H9 (cell line): ENCODE results near the gene PHF20. TPM values are rescaled to one million over a fixed set of nuclear protein-coding genes. Genes with fewer than 3 reads are reported as not detected.

ENCODE experiments used
- DNase-seq: peaks from one replicate; pipeline ENCODE4 v3.0.0-alpha.2; 2017
- H2AFZ ChIP-seq: one replicate; pipeline ENCODE4 v1.6.1; 2013; ENCODE audit warnings: mild to moderate bottlenecking, low read length, control low read depth, moderate library complexity
- H2AK5ac ChIP-seq: 2 replicates; pipeline ENCODE4 v1.6.1; 2013; ENCODE audit warnings: low read length, control low read depth, mixed read lengths; ENCODE audit not compliant: insufficient read length
- H2BK120ac ChIP-seq: one replicate; pipeline ENCODE4 v1.6.1; 2013; ENCODE audit warnings: low read depth, mild to moderate bottlenecking, low read length, control low read depth, inconsistent platforms; ENCODE audit not compliant: poor library complexity, severe bottlenecking
- H2BK12ac ChIP-seq: 2 replicates; pipeline ENCODE4 v1.6.1; 2013; ENCODE audit warnings: low read length, control low read depth, mixed read lengths, low read depth; ENCODE audit not compliant: insufficient read length
- H2BK15ac ChIP-seq: 2 replicates; pipeline ENCODE4 v1.6.1; 2013; ENCODE audit warnings: low read depth, low read length, control low read depth
- H2BK20ac ChIP-seq: one replicate; pipeline ENCODE4 v1.6.1; 2013; ENCODE audit warnings: low read depth, mild to moderate bottlenecking, low read length, control low read depth, inconsistent platforms; ENCODE audit not compliant: poor library complexity, severe bottlenecking
- H2BK5ac ChIP-seq: 2 replicates; pipeline ENCODE4 v1.6.1; 2013; ENCODE audit warnings: low read length, control low read depth, mixed read lengths; ENCODE audit not compliant: insufficient read length
- H3K14ac ChIP-seq: 2 replicates; pipeline ENCODE4 v1.6.1; 2013; ENCODE audit warnings: low read length, control low read depth; ENCODE audit not compliant: insufficient read depth
- H3K18ac ChIP-seq: 2 replicates; pipeline ENCODE4 v1.6.1; 2013; ENCODE audit warnings: low read depth, mild to moderate bottlenecking, mixed read lengths, low read length, control low read depth; ENCODE audit not compliant: insufficient read length
- H3K23ac ChIP-seq: 2 replicates; pipeline ENCODE4 v1.6.1; 2013; ENCODE audit warnings: low read length, control low read depth, mixed read lengths, low read depth; ENCODE audit not compliant: insufficient read length
- H3K23me2 ChIP-seq: 2 replicates; pipeline ENCODE4 v1.6.1; 2013; ENCODE audit warnings: low read depth, mild to moderate bottlenecking, mixed read lengths, low read length, control low read depth; ENCODE audit not compliant: insufficient read length, poor library complexity, severe bottlenecking
- H3K27ac ChIP-seq: 2 replicates; pipeline ENCODE4 v1.5.1; 2013; ENCODE audit warnings: low read length, control low read depth, mixed read lengths, low read depth; ENCODE audit not compliant: insufficient read length
- H3K27me3 ChIP-seq: 2 replicates; pipeline ENCODE4 v1.6.1; 2013; ENCODE audit warnings: low read length, control low read depth, inconsistent platforms; ENCODE audit not compliant: insufficient read depth
- H3K4ac ChIP-seq: 2 replicates; pipeline ENCODE4 v1.6.1; 2013; ENCODE audit warnings: low read depth, mild to moderate bottlenecking, control low read depth, inconsistent platforms, low read length, moderate library complexity
- H3K4me1 ChIP-seq: 2 replicates; pipeline ENCODE4 v1.6.1; 2013; ENCODE audit warnings: low read length, control low read depth, inconsistent platforms; ENCODE audit not compliant: insufficient read depth
- H3K4me2 ChIP-seq: 2 replicates; pipeline ENCODE4 v1.6.1; 2013; ENCODE audit warnings: low read length, control low read depth, mixed read lengths; ENCODE audit not compliant: insufficient read length, insufficient read depth
- H3K56ac ChIP-seq: 2 replicates; pipeline ENCODE4 v1.6.1; 2013; ENCODE audit warnings: low read depth, mild to moderate bottlenecking, mixed read lengths, low read length, control low read depth; ENCODE audit not compliant: insufficient read length
- H3K79me1 ChIP-seq: 2 replicates; pipeline ENCODE4 v1.6.1; 2013; ENCODE audit warnings: low read depth, mild to moderate bottlenecking, moderate library complexity, low read length, control low read depth, inconsistent platforms; ENCODE audit not compliant: insufficient read depth, poor library complexity, severe bottlenecking
- H3K79me2 ChIP-seq: 2 replicates; pipeline ENCODE4 v1.6.1; 2013; ENCODE audit warnings: low read length, control low read depth, inconsistent platforms; ENCODE audit not compliant: insufficient read depth
- H3K9ac ChIP-seq: 2 replicates; pipeline ENCODE4 v1.6.1; 2013; ENCODE audit warnings: low read length, control low read depth, mixed read lengths; ENCODE audit not compliant: insufficient read length; ENCODE audit errors: extremely low read depth
- H3K9me3 ChIP-seq: one replicate; pipeline ENCODE4 v1.6.1; 2013; ENCODE audit warnings: low read depth, low read length, inconsistent platforms; ENCODE audit not compliant: control insufficient read depth
- H3T11ph ChIP-seq: one replicate; pipeline ENCODE4 v1.6.1; 2013; ENCODE audit warnings: mild to moderate bottlenecking, low read length, control low read depth, inconsistent platforms
- H4K20me1 ChIP-seq: one replicate; pipeline ENCODE4 v1.6.1; 2013; ENCODE audit not compliant: control insufficient read depth, insufficient read length, insufficient read depth
- H4K5ac ChIP-seq: 2 replicates; pipeline ENCODE4 v1.6.1; 2013; ENCODE audit warnings: low read depth, mild to moderate bottlenecking, mixed read lengths, low read length, control low read depth; ENCODE audit not compliant: insufficient read length
- H4K8ac ChIP-seq: replicated peaks from 2 replicates; pipeline ENCODE4 v1.6.1; 2013; ENCODE audit warnings: low read length, control low read depth, mixed read lengths, low read depth; ENCODE audit not compliant: insufficient read length
- H4K91ac ChIP-seq: 2 replicates; pipeline ENCODE4 v1.6.1; 2013; ENCODE audit warnings: low read depth, mild to moderate bottlenecking, moderate library complexity, mixed read lengths, low read length, control low read depth; ENCODE audit not compliant: insufficient read length
- H3K27ac Mint-ChIP-seq, 3 experiments: 2 replicates in 2 of 3; 3 replicates in 1 of 3; pipeline ENCODE4 v1.8.0; 2020 to 2021; ENCODE audit warnings: mixed read lengths in 3 of 3, mild to moderate bottlenecking in 1 of 3, moderate library complexity in 1 of 3
- H3K27me3 Mint-ChIP-seq: 2 replicates; pipeline ENCODE4 v1.8.0; 2021; ENCODE audit warnings: low read depth, mild to moderate bottlenecking, moderate library complexity, mixed read lengths
- H3K36me3 Mint-ChIP-seq, 3 experiments: 2 replicates in 2 of 3; 3 replicates in 1 of 3; pipeline ENCODE4 v1.8.0; 2020 to 2021; ENCODE audit warnings: low read depth in 3 of 3, mixed read lengths in 3 of 3; ENCODE audit not compliant: insufficient read depth in 1 of 3
- H3K4me1 Mint-ChIP-seq, 2 experiments: 2 replicates each; pipeline ENCODE4 v1.8.0; 2020; ENCODE audit warnings: mixed read lengths in 2 of 2
- H3K4me3 Mint-ChIP-seq, 2 experiments: 2 replicates in 1 of 2; 3 replicates in 1 of 2; pipeline ENCODE4 v1.8.0; 2020 to 2021; ENCODE audit warnings: mild to moderate bottlenecking in 2 of 2, mixed read lengths in 2 of 2, moderate library complexity in 1 of 2
- H3K9me3 Mint-ChIP-seq, 2 experiments: 2 replicates in 1 of 2; 3 replicates in 1 of 2; pipeline ENCODE4 v1.8.0; 2020; ENCODE audit warnings: mild to moderate bottlenecking in 2 of 2, mixed read lengths in 2 of 2, moderate library complexity in 1 of 2
- CTCF ChIP-seq: fragments of 200-600 bp; sonication (generic); conservative IDR thresholded peaks from 3 replicates; pipeline ENCODE4 v1.8.0; 2021; ENCODE audit warnings: antibody characterized with exemption, mild to moderate bottlenecking
- WGBS: extraction: QIAGEN DNeasy Blood & Tissue Kit; methylation state at CpG from one replicate; pipeline ENCODE4 v1.1.7; 2013; ENCODE audit warnings: missing lambda C conversion rate, low lambda C conversion rate, mixed read lengths; ENCODE audit not compliant: insufficient read length; ENCODE audit errors: extremely low coverage; 5-methylcytosine and 5-hydroxymethylcytosine counted together
- total RNA-seq: library from RNA; stranded (reverse); gene quantifications from 2 replicates; pipeline ENCODE4 v1.2.1, GENCODE V29; 2021

PHF20 gene
- total RNA-seq, 1 experiment from 2014 or later, result 50.3 TPM

GRCh38 chr20:35833241-35833640, 61.4 kb downstream of the PHF20 start:
- H2BK20ac ChIP-seq, result no peak overlapping the region
- H3K4me1 Mint-ChIP-seq, result peaks cover 7 to 10% of the 10 kb centered on the region in 2 experiments
- H3K9me3 Mint-ChIP-seq, result no peaks in the 10 kb centered on the region
- H3K56ac ChIP-seq, result no peak overlapping the region
- no peak overlapping the region for H3K4me3 Mint-ChIP-seq
- no peak overlapping the region for H3K4me2 ChIP-seq
- no CpG with 5 or more reads among the region's 1 CpG for WGBS
- H3K4me1 ChIP-seq, result no peaks in the 10 kb centered on the region
- TF ChIP-seq CTCF, result no peak
- H3K4ac ChIP-seq, result no peak overlapping the region
- no peaks in the 10 kb centered on the region for H3K9me3 ChIP-seq
- no peak overlapping the region for H3K9ac ChIP-seq
- H2BK15ac ChIP-seq, result no peak overlapping the region
- H3T11ph ChIP-seq, result no peak overlapping the region
- no peak overlapping the region for H2BK120ac ChIP-seq
- no peak overlapping the region for H3K23ac ChIP-seq
- no peaks in the 10 kb centered on the region for H3K27me3 Mint-ChIP-seq
- no peak overlapping the region for H3K14ac ChIP-seq
- no peaks in the 10 kb centered on the region for H3K23me2 ChIP-seq
- no peak overlapping the region for H2BK12ac ChIP-seq
- H3K18ac ChIP-seq, result no peak overlapping the region
- peaks cover 5% of the 10 kb centered on the region; the same call in 1 of the 2 replicates for H3K79me2 ChIP-seq
- H4K20me1 ChIP-seq, result no peaks in the 10 kb centered on the region
- no peak for DNase-seq
- no peak overlapping the region for H2AK5ac ChIP-seq
- H2AFZ ChIP-seq, result no peak overlapping the region
- H4K91ac ChIP-seq, result no peak overlapping the region
- no peak overlapping the region for H2BK5ac ChIP-seq
- H3K27ac Mint-ChIP-seq, result no peak overlapping the region; a peak in 1 of 7 replicates
- peaks cover 3% of the 10 kb centered on the region for H3K79me1 ChIP-seq
- no peak overlapping the region for H4K8ac ChIP-seq
- no peak overlapping the region for H4K5ac ChIP-seq
- peaks cover 11 to 19% (median 14%) of the 10 kb centered on the region in 3 experiments for H3K36me3 Mint-ChIP-seq
- no peaks in the 10 kb centered on the region for H3K27me3 ChIP-seq
- no peak overlapping the region for H3K27ac ChIP-seq
